ENCODE results near the gene UIMC1.
"Not testable (repeated sequence)": the region's sequence is repeated elsewhere in the genome, so short reads cannot be mapped to it uniquely, and the experiment has no call there.

UIMC1 gene

DNA sequence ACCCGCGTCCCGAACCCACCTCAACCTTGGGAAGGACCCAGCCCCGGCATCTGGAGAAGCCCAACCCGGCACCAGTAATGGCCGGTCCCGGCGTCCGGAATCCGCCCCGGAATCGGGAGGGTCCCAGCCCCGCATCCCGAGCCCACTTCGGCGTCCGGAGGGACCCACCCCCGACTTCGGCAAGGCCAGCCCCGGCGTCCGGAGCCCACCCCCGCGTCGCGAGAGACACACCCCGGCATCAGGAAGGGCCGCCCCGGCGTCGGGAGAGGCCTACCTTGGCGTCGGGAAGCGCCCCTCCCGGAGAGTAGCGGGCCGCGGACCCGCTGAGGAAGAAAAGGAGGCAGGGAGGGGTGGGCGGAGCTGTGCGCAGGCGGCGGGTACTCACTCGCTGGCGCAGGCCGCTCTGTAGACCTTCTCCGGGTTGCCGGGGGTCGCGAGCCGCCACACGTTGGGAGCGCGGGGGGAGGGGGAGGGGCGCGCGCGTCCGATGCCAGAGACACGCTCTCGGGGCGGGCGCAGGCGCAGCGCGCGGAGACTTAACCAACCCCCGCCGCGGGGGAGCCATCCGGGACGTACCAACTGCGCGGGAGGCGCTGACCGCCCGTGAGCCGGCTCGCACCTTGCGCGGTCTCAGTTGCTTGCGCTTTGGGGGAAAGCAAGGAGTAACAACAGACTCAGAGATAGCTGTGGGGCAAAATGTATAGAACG is at the start of gene UIMC1:
UIMC1 (minus strand) TSS at position 515 of the 708 bp plus-strand sequence. CDS start 24,164 bp downstream, outside the sequence.
- peaks cover 18% of the 10 kb centered on the region for H3K4me1 ChIP-seq (ENCODE audit: control insufficient read depth, insufficient read depth, low read length)
- H3K27ac ChIP-seq (ENCODE audit: low read depth, low read length), result peak within 1 kb of the TSS; percentile 97
- no peaks in the 10 kb centered on the region for H3K27me3 ChIP-seq (ENCODE audit: control insufficient read depth, insufficient read depth, low read length)

DNA sequence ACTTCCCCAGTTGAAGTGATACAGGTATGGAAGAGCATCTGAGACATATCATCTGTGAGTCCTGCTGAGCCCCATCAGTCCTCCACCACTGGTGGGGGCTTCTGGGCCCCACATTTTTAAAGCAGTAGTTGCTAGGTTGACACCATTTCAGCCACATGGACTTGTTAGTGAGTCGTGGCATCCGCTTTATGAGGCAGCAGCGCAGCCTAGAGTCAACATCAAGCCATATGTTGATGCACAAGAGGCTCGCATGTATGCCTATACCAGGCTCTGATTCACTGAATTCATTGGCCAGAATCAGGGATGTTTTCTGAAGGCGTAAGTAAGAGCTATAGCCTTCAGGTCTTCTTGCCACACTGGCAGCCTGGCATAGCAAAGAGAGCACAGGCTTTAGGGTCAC is 42.7 kb upstream of the UIMC1 start:
- Histone ChIP-seq H3K9ac (ENCODE audit: low read depth, low read length) (no peak overlapping the region), H3K9me3 (ENCODE audit: control insufficient read depth, insufficient read depth, low read length) (no peaks in the 10 kb centered on the region), H3K36me3 (ENCODE audit: control insufficient read depth, insufficient read depth, low read length) (peaks cover 70% of the 10 kb centered on the region)

More for the DNA sequence above, at the start of gene UIMC1:
- H3K36me3 ChIP-seq (ENCODE audit: control insufficient read depth, insufficient read depth, low read length), result no peaks in the 10 kb centered on the region
- peak within 1 kb of the TSS; percentile 74 for H3K4me3 ChIP-seq (ENCODE audit: low read depth, low read length)
- no peaks in the 10 kb centered on the region for H3K9me3 ChIP-seq (ENCODE audit: control insufficient read depth, insufficient read depth, low read length)
- peak within 1 kb of the TSS; percentile 65 for H3K9ac ChIP-seq (ENCODE audit: low read depth, low read length)

DNA sequence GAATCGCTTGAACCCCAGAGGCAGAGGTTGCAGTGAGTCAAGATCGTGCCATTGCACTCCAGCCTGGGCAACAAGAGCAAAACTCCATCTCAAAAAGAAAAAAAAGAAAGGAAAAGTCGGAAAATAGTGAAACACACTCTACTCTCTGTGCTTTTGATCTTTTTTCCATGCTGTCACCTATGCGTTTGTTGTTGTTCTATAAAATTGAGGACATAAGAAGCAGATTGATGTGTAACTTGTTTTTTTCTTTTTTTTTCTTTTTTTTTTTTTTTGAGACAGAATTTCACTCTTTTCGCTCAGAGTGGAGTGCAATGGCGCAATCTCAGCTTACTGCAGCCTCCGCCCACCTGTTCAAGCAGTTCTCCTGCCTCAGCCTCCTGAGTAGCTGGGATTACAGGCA is 42.0 kb upstream of the UIMC1 start:
- H3K9me3 ChIP-seq (ENCODE audit: control insufficient read depth, insufficient read depth, low read length); H3K27me3 ChIP-seq (ENCODE audit: control insufficient read depth, insufficient read depth, low read length); H3K4me3 ChIP-seq (ENCODE audit: low read depth, low read length); H3K4me1 ChIP-seq (ENCODE audit: control insufficient read depth, insufficient read depth, low read length); H3K27ac ChIP-seq (ENCODE audit: low read depth, low read length); H3K9ac ChIP-seq (ENCODE audit: low read depth, low read length): not testable (repeated sequence)
- peaks cover 74% of the 10 kb centered on the region for H3K36me3 ChIP-seq (ENCODE audit: control insufficient read depth, insufficient read depth, low read length)

More for the DNA sequence above, 42.7 kb upstream of the UIMC1 start:
- Histone ChIP-seq H3K4me3 (ENCODE audit: low read depth, low read length) (no peak overlapping the region), H3K27ac (ENCODE audit: low read depth, low read length) (no peak overlapping the region), H3K27me3 (ENCODE audit: control insufficient read depth, insufficient read depth, low read length) (no peaks in the 10 kb centered on the region), H3K4me1 (ENCODE audit: control insufficient read depth, insufficient read depth, low read length) (no peaks in the 10 kb centered on the region)

DNA sequence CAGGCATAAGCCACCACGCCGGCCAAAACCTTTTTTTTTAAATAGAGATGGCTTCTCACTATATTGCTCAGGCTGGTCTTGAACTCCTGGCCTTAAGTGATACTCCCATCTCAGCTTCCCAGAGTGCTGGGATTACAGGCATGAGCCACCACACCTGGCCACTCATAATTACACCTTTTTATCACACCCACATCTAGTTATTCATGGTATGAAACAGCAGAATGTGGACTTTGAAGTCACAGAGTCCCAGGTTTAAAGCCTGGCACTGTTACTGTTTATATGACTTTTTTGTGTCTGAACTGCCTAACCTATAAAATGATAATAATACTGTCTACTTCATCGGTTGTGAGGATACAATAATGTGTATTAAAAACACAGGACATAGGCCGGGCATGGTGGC is 39.1 kb upstream of the UIMC1 start:
- no peaks in the 10 kb centered on the region for H3K4me1 ChIP-seq (ENCODE audit: control insufficient read depth, insufficient read depth, low read length)
- no peaks in the 10 kb centered on the region for H3K9me3 ChIP-seq (ENCODE audit: control insufficient read depth, insufficient read depth, low read length)
- H3K9ac ChIP-seq (ENCODE audit: low read depth, low read length), result no peak overlapping the region
- H3K27ac ChIP-seq (ENCODE audit: low read depth, low read length), result no peak overlapping the region
- no peak overlapping the region for H3K4me3 ChIP-seq (ENCODE audit: low read depth, low read length)
- peaks cover 82% of the 10 kb centered on the region for H3K36me3 ChIP-seq (ENCODE audit: control insufficient read depth, insufficient read depth, low read length)
- no peaks in the 10 kb centered on the region for H3K27me3 ChIP-seq (ENCODE audit: control insufficient read depth, insufficient read depth, low read length)

DNA sequence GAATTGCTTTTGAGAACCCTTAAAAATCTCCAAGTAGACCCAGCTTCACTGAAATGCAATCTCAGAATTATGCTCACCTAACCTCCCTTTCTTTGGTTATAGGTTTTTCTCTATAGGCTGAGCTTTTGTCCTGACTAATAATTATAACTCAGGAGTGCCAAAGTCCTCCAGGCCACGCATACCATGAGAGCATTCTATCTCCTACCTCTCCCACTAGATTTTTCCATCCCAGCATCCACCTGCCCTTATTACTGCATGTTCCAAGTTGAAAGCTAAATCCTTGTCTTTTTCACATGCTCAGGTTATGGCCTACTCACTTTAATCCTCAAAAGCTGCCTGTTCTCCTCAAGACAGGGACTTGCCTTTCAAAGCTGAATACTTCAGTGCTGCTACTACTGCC is 38.1 kb upstream of the UIMC1 start:
- H3K36me3 ChIP-seq (ENCODE audit: control insufficient read depth, insufficient read depth, low read length), result peaks cover 80% of the 10 kb centered on the region
- H3K4me3 ChIP-seq (ENCODE audit: low read depth, low read length), result no peak overlapping the region
- no peak overlapping the region for H3K9ac ChIP-seq (ENCODE audit: low read depth, low read length)
- H3K27me3 ChIP-seq (ENCODE audit: control insufficient read depth, insufficient read depth, low read length), result no peaks in the 10 kb centered on the region
- no peak overlapping the region for H3K27ac ChIP-seq (ENCODE audit: low read depth, low read length)
- H3K4me1 ChIP-seq (ENCODE audit: control insufficient read depth, insufficient read depth, low read length), result no peaks in the 10 kb centered on the region
- H3K9me3 ChIP-seq (ENCODE audit: control insufficient read depth, insufficient read depth, low read length), result no peaks in the 10 kb centered on the region

DNA sequence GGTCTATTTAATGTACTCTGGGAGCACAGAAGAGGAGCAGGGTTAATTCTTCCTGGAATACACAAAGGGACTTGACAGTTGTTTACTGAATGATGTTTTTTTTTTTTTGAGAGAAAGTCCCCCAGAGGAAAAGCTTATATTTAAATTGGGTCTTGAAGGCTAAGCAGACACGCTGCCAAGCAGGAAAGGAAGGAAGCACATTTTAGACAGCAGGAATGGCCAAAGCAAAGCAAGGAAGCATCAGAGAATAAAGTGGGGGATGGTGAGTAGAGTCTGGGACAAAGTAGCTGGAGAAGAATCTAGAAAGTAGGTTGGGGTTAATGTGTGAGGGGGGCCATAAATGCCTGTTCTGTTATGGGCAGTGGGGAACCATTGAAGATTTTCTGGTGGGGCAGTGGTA is 37.4 kb upstream of the UIMC1 start:
- no peaks in the 10 kb centered on the region for H3K4me1 ChIP-seq (ENCODE audit: control insufficient read depth, insufficient read depth, low read length)
- no peak overlapping the region for H3K27ac ChIP-seq (ENCODE audit: low read depth, low read length)
- H3K9me3 ChIP-seq (ENCODE audit: control insufficient read depth, insufficient read depth, low read length), result no peaks in the 10 kb centered on the region
- H3K27me3 ChIP-seq (ENCODE audit: control insufficient read depth, insufficient read depth, low read length), result no peaks in the 10 kb centered on the region
- peaks cover 73% of the 10 kb centered on the region for H3K36me3 ChIP-seq (ENCODE audit: control insufficient read depth, insufficient read depth, low read length)
- H3K9ac ChIP-seq (ENCODE audit: low read depth, low read length), result no peak overlapping the region
- H3K4me3 ChIP-seq (ENCODE audit: low read depth, low read length), result no peak overlapping the region

DNA sequence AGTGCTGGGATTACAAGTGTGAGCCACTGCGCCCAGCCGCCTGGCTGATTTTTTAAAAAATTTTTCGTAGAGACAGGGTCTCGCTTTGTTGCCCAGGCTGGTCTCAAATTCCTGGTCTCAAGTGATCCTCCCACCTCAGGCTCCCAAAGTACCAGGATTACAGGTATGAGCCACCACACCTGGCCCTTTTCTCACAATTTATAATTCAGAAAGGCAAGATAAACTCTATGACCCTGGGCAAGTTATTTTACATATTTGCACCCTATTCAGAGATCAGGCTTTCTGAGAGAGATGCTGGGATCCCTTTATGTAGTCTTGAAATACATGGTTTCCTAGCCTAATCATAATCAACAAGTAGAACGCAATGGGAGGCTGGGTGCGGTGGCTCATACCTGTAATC is 36.5 kb upstream of the UIMC1 start:
- Histone ChIP-seq H3K4me3 (ENCODE audit: low read depth, low read length) (no peak overlapping the region), H3K4me1 (ENCODE audit: control insufficient read depth, insufficient read depth, low read length) (no peaks in the 10 kb centered on the region), H3K27me3 (ENCODE audit: control insufficient read depth, insufficient read depth, low read length) (no peaks in the 10 kb centered on the region), H3K36me3 (ENCODE audit: control insufficient read depth, insufficient read depth, low read length) (peaks cover 67% of the 10 kb centered on the region), H3K9ac (ENCODE audit: low read depth, low read length) (no peak overlapping the region), H3K9me3 (ENCODE audit: control insufficient read depth, insufficient read depth, low read length) (no peaks in the 10 kb centered on the region), H3K27ac (ENCODE audit: low read depth, low read length) (no peak overlapping the region)

DNA sequence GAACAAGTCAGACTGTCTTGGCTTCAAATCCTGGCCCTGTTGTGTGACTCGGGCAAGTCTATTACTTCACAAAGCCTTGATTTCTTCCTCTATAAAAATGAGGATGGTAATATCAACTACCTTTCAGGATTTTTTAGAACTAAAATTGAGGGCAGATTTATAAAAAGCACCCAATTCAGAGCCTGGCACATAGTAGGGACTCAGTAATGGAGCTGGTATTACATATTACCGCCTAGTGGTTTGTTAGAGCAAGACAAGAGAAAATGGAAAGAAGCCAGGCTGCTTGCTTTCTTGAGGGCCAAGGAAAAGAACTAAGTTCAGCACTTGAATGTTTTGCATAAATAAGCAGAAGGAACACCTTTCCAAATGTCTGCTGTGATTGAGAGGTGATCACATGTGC is 35.4 kb upstream of the UIMC1 start:
- Histone ChIP-seq H3K9me3 (ENCODE audit: control insufficient read depth, insufficient read depth, low read length) (no peaks in the 10 kb centered on the region), H3K9ac (ENCODE audit: low read depth, low read length) (no peak overlapping the region), H3K36me3 (ENCODE audit: control insufficient read depth, insufficient read depth, low read length) (peaks cover 57% of the 10 kb centered on the region), H3K27me3 (ENCODE audit: control insufficient read depth, insufficient read depth, low read length) (no peaks in the 10 kb centered on the region), H3K4me3 (ENCODE audit: low read depth, low read length) (no peak overlapping the region), H3K4me1 (ENCODE audit: control insufficient read depth, insufficient read depth, low read length) (no peaks in the 10 kb centered on the region), H3K27ac (ENCODE audit: low read depth, low read length) (no peak overlapping the region)

DNA sequence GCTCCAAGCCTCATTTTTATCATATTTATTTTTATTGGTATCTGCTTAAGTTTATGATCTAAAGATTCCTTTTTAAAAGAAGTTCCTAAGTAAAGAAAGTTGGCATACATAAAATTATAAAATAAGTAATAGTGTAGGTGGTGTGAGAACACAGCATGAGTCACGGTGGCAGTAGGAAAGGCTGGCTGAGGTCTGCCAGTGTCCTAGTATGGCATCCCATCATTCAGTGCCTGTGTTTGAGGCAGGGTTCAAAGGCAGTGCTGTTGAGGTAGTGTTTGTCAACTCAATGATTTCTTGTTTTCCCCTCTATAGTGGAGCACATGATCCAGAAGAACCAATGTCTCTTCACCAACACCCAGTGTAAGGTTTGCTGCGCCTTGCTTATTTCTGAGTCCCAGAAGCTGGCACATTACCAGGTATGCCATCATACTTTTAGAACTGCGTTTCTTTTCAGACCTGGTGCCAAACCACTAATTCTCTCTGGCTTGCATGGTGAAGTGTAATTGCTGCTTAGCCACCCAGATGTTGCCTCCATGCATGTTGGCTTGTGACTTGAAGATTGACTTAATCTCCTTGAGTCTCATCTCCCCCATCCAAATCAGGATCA is 34.3 kb upstream of the UIMC1 start:
- Histone ChIP-seq H3K27me3 (ENCODE audit: control insufficient read depth, insufficient read depth, low read length) (no peaks in the 10 kb centered on the region), H3K27ac (ENCODE audit: low read depth, low read length) (no peak overlapping the region), H3K9me3 (ENCODE audit: control insufficient read depth, insufficient read depth, low read length) (no peaks in the 10 kb centered on the region), H3K9ac (ENCODE audit: low read depth, low read length) (no peak overlapping the region), H3K4me1 (ENCODE audit: control insufficient read depth, insufficient read depth, low read length) (peaks cover 9% of the 10 kb centered on the region), H3K36me3 (ENCODE audit: control insufficient read depth, insufficient read depth, low read length) (peaks cover 48% of the 10 kb centered on the region), H3K4me3 (ENCODE audit: low read depth, low read length) (no peak overlapping the region)

DNA sequence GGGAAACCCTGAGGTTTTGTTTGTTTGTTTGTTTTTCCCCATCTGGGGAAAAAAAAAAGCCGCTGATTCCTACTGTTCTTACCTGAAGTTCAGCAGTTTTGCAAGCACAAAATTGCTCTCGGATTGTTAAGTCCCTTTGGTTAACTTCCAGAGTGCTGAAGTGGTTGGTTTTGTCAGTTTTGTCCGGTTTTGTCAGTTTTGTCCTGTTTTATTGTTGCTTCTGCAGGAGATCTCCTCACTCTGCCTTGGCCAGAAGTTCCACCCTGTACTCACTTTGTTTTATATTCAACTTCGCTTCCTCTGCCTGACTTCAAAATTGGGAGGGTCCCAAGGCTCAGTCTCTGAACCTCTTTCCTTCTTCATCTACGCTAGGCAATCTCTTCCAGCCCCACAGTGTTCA is 30.3 kb upstream of the UIMC1 start:
- peaks cover 11% of the 10 kb centered on the region for H3K4me1 ChIP-seq (ENCODE audit: control insufficient read depth, insufficient read depth, low read length)
- no peaks in the 10 kb centered on the region for H3K9me3 ChIP-seq (ENCODE audit: control insufficient read depth, insufficient read depth, low read length)
- H3K4me3 ChIP-seq (ENCODE audit: low read depth, low read length), result no peak overlapping the region
- peaks cover 15% of the 10 kb centered on the region for H3K36me3 ChIP-seq (ENCODE audit: control insufficient read depth, insufficient read depth, low read length)
- peak overlapping the region; percentile 59 for H3K27ac ChIP-seq (ENCODE audit: low read depth, low read length)
- H3K27me3 ChIP-seq (ENCODE audit: control insufficient read depth, insufficient read depth, low read length), result no peaks in the 10 kb centered on the region
- H3K9ac ChIP-seq (ENCODE audit: low read depth, low read length), result no peak overlapping the region

DNA sequence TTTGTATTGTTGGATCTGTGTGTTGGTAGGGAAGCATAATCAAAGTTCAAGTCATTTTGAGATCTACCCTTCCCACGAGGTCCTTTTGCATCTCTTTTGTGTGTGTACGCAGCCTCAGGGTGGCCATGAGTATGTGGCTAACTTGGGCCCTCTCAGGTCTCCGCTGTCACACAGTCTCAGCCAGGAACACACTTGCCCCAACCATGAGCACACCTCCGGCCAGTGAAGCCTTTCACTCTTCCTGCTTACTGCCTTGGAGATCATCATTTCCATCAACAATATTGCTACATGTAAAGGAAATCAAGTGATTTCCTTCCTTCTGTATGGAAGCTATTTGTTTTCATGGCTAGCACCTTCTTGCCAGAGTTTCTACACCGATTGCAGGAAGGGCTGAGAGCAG is 29.9 kb upstream of the UIMC1 start:
- Histone ChIP-seq H3K27me3 (ENCODE audit: control insufficient read depth, insufficient read depth, low read length) (no peaks in the 10 kb centered on the region), H3K4me3 (ENCODE audit: low read depth, low read length) (no peak overlapping the region), H3K9me3 (ENCODE audit: control insufficient read depth, insufficient read depth, low read length) (no peaks in the 10 kb centered on the region), H3K4me1 (ENCODE audit: control insufficient read depth, insufficient read depth, low read length) (peaks cover 11% of the 10 kb centered on the region), H3K9ac (ENCODE audit: low read depth, low read length) (no peak overlapping the region), H3K36me3 (ENCODE audit: control insufficient read depth, insufficient read depth, low read length) (peaks cover 10% of the 10 kb centered on the region), H3K27ac (ENCODE audit: low read depth, low read length) (peak overlapping the region; percentile 59)
